Stimulated activated CD8-positive, alpha-beta memory T cell treated with anti-CD3 and anti-CD28 coated beads, Interleukin-12 subunit alpha, Interleukin-12 subunit beta, amount 100 ng/mL, for 4 hours (primary cell): ENCODE measurements around the gene NFAT5.

Source experiments
- DNase-seq: peaks from one replicate; pipeline ENCODE4 v3.0.0-alpha.2; 2020; ENCODE audit warnings: low read depth

Gene NFAT5

DNA sequence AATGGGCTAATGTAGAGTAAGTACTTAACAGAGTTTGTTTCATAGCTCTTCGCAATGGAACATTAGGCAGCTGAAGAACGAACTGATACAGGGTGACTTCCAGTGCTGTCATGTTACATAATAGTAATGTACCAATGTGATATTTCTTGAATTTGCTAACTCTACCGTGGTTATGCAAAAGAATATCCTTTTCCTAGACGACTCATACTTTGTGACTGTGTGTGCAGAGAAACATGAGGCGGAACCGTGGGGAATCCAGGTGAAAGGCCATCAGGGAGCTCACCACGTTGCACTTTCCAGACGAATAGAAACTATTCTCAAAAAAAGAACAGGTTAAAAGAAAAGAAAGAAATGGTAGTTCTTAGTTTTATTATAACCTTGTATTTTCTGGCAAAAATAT is 175.8 kb downstream of the NFAT5 start:
- DNase-seq = no peak

- DNase-seq = no peak
These were observed 176.5 kb downstream of the NFAT5 start for GRCh38 chr16:69741951-69742904.

DNA sequence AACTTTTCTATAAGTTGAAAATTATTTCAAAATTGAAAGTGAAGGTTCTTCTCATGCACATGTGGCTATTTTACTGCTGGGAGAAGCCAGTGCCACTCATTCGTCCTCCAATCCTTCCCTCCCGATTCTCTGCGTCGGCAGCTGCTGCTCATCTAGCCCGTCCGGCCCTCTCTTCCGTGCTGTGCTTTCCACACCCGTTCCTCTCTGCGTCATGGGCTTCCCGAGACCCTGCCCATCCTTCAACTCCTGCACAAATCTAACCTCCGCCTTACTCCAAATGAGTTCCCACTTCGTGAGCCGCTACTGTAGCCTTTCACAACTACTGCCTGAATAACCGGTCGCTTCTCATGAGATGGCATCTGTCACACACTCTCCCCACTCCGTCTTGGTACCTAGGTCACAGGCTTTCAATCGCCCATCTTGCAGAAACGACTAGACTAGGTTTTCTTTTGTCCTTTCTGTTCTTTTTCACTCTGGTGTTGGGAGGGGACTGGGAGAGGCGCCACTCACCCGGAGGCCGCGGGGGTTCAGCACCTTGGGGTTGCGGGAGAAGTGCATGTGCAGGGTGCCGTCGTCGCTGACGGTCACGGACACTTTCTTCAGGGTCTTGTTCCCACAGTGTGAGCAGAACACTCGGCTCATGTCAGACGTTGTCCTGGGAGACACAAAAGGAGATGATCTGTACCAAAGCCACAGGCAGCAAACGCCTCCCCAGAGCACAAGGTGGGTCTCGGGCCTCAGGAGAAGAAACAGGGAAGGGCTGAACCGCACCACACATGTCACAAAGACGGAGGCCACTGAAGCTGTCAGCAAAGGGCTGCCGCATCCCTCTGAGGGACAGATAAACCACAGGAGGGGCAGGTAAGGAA is 178.8 kb downstream of the NFAT5 start:
- DNase-seq = no peak

DNA sequence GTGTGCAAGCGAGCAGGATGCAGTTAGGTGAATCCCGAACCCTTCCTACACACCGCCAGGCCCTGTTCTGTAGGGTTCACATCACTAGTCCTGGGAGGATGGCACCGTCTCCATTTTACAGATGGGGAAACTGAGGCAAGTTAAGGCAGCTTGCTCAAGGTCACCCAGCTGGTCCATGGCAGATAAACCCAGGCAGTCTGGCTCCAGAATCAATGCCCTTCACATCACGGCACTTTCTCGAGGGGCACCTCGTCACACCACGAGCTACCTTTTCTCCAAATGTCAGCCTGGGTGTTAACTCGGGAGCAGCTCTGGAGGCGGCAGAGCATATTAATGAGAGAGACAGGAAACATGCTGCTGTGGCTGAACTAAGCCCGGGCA is 179.5 kb downstream of the NFAT5 start:
- no peak for DNase-seq

DNA sequence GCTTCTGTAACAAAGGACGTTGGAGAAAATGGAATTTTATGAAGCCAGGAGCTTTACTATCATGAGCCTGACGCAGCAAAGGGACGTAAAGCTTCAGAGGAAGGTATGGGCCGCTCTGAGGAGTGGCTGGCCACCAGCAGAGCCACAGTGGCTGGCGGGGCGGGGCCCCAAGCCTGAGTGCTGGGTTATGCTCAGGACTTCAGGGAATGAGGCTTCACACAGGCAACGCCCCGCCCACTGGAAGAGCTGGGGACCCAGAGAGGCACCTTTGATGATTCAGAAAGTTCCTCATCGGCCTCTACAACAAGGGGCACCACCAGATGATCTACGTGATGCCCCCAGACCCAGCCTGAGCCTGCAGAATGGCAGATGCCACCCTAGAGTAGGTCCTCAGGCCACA is 180.2 kb downstream of the NFAT5 start:
- DNase-seq = no peak

DNA sequence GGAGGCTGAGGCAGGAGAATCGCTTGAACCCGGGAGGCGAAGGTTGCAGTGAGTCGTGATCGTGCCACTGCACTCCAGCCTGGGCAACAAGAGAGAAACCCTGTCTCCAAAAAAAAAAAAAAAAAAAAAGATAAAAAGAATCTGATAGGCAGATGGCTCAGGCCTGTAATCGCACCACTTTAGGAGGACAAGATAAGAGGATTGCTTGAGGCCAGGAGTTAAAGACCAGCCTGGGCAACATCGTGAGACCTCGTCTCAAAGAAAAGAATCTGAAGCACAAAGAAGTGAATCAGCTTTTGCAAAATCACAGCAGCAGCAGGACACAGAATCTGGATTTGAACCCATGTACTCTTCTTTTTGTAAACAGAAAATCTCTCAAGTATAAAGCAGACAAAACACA is 181.3 kb downstream of the NFAT5 start:
- DNase-seq = no peak

DNA sequence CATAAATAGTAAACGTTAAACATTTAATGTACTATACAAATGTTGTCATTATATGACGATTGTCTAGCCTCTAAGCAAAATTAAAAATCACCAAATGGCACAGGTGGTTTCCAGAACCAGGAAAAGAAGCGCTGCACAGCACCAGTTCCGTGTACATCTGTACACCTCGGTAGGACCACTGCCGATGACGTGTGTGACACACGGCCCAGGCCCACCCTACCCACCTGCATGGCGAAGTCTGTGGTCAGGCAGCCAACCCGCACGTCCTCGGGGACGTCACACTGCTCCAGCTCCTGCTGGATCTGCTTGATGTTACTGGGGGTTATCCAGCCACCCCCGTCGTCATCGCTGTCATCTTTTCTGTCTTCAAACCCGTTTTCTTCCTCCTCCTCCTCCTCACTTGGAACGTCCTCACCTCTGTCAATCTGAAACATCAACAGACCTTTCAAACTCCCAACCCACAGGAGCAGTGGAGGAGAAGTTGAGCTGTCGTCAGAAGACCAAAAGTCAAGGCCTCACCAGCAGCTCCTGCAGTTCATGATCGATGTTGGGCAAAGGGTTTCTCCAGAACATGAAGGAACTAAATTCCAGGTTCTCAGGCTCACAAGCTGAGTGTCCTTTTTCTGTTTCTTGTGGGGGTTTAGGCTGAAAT is 183.1 kb downstream of the NFAT5 start:
- DNase-seq = no peak

DNA sequence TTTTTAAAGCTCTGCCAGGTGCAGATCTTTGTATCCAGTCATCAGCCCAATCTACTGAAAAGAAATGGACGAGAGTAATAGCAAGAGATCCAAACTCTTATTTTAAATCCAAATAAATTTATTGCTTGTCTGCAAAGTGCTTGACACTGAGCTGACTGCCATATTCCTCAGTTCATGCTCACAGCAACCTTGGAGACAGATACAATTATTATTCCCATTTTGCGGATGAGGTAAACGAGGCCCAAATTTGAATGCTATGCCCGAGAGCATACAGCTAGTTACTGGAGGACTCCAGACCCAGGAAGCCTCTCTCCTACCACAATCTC is 188.3 kb downstream of the NFAT5 start:
- DNase-seq = no peak
